ENCODE measurements around the gene ACSBG1. TPM values are rescaled to one million over a fixed set of nuclear protein-coding genes. Genes with fewer than 3 reads are reported as not detected.

ACSBG1 gene
- total RNA-seq, 4 donors from 2014 or later = 61.8 to 375 (median 102) TPM

DNA sequence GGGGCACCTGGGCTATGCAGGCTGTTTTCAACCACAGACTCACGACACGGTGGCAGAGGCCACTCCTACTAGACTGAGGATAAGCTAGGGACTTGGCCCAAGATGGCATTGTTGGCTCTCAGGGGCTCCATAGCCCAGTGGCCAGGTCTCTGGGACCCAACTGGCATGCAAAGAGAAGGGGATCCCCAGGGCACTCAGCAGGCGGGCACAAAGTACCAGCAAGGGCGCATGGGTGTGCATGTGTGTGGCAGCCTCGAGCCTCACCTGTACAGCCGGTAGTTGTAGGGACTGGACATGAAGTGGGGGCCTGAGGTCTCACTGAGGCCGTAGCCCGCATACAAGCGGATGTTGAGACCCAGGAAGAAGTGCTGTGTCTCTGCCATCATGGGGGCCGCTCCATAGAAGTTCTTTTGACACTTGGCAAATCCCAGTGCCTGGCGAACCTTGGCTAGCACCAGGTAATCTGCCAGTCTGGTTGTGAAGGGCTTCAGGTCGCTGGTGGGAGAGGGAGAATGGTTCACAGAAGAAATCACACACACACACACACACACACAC lies 55.0 kb downstream of the ACSBG1 start:
- Histone ChIP-seq H3K27ac (no peak overlapping the region), H3K27me3 (no peaks in the 10 kb centered on the region), H3K9me3 (no peaks in the 10 kb centered on the region), H3K4me1 (no peaks in the 10 kb centered on the region), H3K4me3 (no peak overlapping the region), H3K36me3 (peaks cover under 1% of the 10 kb centered on the region)
- no peak for DNase-seq (ENCODE audit: low spot score in 2 of 2)
- TF ChIP-seq POLR2AphosphoS5 (IDR thresholded peaks at IDR 0.05) = no peak
- no peak for TF ChIP-seq POLR2A (IDR thresholded peaks at IDR 0.05)
- no peak for TF ChIP-seq EP300 (IDR thresholded peaks at IDR 0.05)
- TF ChIP-seq, protein P1, sequence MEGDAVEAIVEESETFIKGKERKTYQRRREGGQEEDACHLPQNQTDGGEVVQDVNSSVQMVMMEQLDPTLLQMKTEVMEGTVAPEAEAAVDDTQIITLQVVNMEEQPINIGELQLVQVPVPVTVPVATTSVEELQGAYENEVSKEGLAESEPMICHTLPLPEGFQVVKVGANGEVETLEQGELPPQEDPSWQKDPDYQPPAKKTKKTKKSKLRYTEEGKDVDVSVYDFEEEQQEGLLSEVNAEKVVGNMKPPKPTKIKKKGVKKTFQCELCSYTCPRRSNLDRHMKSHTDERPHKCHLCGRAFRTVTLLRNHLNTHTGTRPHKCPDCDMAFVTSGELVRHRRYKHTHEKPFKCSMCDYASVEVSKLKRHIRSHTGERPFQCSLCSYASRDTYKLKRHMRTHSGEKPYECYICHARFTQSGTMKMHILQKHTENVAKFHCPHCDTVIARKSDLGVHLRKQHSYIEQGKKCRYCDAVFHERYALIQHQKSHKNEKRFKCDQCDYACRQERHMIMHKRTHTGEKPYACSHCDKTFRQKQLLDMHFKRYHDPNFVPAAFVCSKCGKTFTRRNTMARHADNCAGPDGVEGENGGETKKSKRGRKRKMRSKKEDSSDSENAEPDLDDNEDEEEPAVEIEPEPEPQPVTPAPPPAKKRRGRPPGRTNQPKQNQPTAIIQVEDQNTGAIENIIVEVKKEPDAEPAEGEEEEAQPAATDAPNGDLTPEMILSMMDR (IDR thresholded peaks at IDR 0.05) = no peak
- 92% methylated on average over 5 of the region's 12 CpGs for WGBS

DNA sequence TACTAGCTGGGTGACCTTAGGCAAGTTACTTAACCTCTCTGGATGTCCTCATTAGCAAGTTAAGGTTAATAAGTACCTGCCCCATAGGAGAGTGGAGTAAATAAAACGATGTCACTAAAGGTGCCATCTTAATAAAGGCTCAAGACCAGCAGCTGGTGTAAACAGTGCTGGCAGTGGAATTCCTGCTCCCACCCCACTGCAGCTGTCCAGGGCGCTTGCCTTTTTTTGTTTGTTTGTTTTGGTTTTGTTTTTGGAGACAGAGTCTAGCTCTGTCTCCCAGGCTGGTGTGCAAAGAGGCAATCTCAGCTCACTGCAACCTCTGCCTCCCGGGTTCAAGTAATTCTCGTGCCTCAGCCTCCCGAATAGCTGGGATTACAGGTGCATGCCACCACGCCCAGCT lies 56.3 kb downstream of the ACSBG1 start:
- TF ChIP-seq POLR2AphosphoS5 (IDR thresholded peaks at IDR 0.05) = no peak
- TF ChIP-seq, protein P1 (IDR thresholded peaks at IDR 0.05) = no peak
- TF ChIP-seq POLR2A (IDR thresholded peaks at IDR 0.05) = no peak
- TF ChIP-seq EP300 (IDR thresholded peaks at IDR 0.05) = no peak
- H3K4me3 ChIP-seq = no peak overlapping the region
- no peak overlapping the region for H3K27ac ChIP-seq
- 89% methylated on average over 6 of the region's 6 CpGs for WGBS
- DNase-seq (ENCODE audit: low spot score in 2 of 2) = no peak
- no peaks in the 10 kb centered on the region for H3K9me3 ChIP-seq
- no peaks in the 10 kb centered on the region for H3K27me3 ChIP-seq
- peaks cover 4% of the 10 kb centered on the region for H3K36me3 ChIP-seq
- H3K4me1 ChIP-seq = no peaks in the 10 kb centered on the region

DNA sequence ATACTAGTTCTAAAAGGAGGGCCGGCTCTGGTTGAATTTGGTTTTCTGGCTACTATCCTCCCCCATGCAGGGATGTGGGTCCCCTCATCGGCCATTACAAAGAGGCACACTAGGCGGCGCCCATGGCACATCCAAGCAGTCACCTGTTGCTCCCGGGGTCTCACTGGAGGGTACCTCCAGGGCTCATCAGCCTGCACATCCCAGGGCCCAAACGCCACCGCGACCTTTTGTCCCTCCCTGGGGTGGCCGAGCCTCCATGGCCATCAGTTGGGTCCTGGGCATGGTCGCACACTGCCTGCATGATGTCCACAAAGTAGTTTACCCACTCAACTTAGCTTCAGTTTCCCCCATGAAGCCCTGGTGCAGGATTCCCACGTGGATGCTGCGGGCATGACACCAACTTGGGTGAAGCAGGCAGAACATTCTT lies 56.9 kb downstream of the ACSBG1 start:
- no peaks in the 10 kb centered on the region for H3K9me3 ChIP-seq
- H3K4me3 ChIP-seq = no peak overlapping the region
- TF ChIP-seq, protein P1 (IDR thresholded peaks at IDR 0.05) = peak in 1 of 2 donors; percentile 42
- TF ChIP-seq POLR2AphosphoS5 (IDR thresholded peaks at IDR 0.05) = no peak
- WGBS = 32% methylated on average over 6 of the region's 12 CpGs
- no peak for DNase-seq (ENCODE audit: low spot score in 2 of 2)
- H3K27ac ChIP-seq = no peak overlapping the region
- H3K27me3 ChIP-seq = no peaks in the 10 kb centered on the region
- no peaks in the 10 kb centered on the region for H3K4me1 ChIP-seq
- peaks cover 9% of the 10 kb centered on the region for H3K36me3 ChIP-seq

DNA sequence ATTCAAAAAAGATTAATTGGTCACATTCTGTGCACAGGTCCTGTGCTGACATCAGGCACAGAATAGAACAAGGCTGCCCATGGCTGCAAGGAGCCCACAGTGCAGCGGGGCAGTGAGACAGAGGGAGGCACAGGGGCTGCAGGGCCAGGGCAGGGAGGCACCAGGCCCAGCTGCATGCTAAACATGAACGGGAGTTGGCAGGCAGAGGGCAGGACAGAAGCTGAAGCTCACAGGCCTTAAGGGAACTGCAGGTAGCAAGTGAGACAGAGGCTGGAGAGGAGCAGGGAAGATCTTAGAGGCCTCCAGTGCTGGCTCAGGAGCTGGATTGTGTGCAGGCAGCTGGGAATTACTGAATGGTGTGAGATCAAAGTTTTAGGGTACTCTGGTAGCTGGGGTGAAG lies 59.0 kb downstream of the ACSBG1 start:
- TF ChIP-seq POLR2AphosphoS5 (IDR thresholded peaks at IDR 0.05) (no peak), POLR2A (IDR thresholded peaks at IDR 0.05) (no peak), EP300 (IDR thresholded peaks at IDR 0.05) (no peak)
- TF ChIP-seq, protein P1 (IDR thresholded peaks at IDR 0.05) = no peak
- Histone ChIP-seq H3K27ac (no peak overlapping the region), H3K4me3 (no peak overlapping the region), H3K36me3 (peaks cover 31% of the 10 kb centered on the region), H3K4me1 (no peaks in the 10 kb centered on the region), H3K27me3 (no peaks in the 10 kb centered on the region), H3K9me3 (no peaks in the 10 kb centered on the region)
- WGBS = 49% methylated on average over 2 of the region's 2 CpGs
- DNase-seq (ENCODE audit: low spot score in 2 of 2) = no peak

DNA sequence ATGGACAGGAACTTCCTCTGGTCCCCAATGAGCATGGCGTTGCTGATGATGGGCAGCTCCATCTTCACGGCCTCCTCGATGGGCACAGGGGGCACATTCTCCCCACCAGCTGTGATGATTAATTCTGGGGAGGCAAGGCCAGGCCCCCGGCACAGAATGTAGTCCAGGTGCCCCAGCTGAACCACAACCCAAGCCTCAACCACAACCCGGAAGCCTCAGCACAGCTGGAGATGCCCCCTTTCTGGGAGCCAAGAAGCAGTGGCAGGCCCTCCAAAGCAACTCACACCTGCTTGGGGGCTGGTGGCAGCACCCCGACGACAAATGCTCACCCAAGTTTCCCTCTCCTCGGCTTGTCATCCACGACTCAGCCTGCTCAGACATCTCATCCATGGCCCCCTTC lies 60.0 kb downstream of the ACSBG1 start:
- Histone ChIP-seq H3K27me3 (no peaks in the 10 kb centered on the region), H3K36me3 (peaks cover 40% of the 10 kb centered on the region), H3K4me1 (no peaks in the 10 kb centered on the region), H3K27ac (no peak overlapping the region), H3K4me3 (no peak overlapping the region), H3K9me3 (no peaks in the 10 kb centered on the region)
- TF ChIP-seq POLR2A (IDR thresholded peaks at IDR 0.05) = no peak
- DNase-seq (ENCODE audit: low spot score in 2 of 2) = no peak
- WGBS = 84% methylated on average over 9 of the region's 9 CpGs
